Glomerular visceral epithelial cell (primary cell): ENCODE results near the gene MAEL.
"Not testable (repeated sequence)": the region's sequence is repeated elsewhere in the genome, so short reads cannot be mapped to it uniquely, and the experiment has no call there.

Source experiments
- DNase-seq: peaks from one replicate; pipeline ENCODE4 v3.0.0-alpha.2; 2016; ENCODE audit errors: extremely low spot score

The MAEL gene

GRCh38 chr1:166978821-166979220, 10.3 kb upstream of the MAEL start:
- DNase-seq = no peak

DNA sequence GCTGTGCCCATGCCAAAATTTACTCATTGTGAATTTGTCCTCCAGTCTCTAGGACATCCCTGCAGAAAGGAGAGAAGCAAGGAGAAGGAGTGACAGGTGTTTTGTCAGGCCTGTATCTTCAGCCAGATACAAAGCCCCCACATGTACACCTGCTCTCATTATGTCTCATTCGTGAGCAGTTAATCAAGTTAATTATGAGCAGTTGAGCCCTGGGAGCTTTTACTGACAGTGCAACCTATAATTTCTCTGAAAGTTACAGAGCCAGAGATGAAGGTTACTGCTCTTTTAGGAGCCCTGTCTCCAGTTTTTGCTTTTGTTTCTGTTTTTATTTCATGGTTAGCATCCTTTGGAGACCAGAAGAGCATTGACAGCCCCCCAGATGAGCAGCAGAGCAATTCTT, 8.7 kb upstream of the MAEL start:
- DNase-seq = no peak

- peak; percentile 61 for DNase-seq
Measured at GRCh38 chr1:166980818-166981217, 8.3 kb upstream of the MAEL start.

DNA sequence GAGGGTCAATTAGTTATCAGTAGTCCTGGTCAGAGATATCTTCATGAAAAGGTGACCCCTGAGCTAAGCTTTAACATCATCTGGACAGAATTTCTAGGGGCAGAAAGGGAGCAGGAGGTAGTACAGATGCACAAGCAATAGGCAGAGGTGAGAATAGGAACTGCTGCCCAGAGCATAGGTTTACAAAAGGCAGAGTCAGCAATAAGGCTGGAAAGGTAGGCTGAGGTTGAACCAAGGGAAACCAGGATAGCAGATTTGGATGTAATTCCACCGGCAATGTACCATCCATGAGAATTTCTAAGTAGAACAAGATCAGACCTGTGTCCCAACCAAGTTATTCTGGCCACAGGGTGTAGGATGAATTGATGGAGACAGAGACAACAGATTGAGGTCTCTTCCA, 7.5 kb upstream of the MAEL start:
- DNase-seq = no peak

DNA sequence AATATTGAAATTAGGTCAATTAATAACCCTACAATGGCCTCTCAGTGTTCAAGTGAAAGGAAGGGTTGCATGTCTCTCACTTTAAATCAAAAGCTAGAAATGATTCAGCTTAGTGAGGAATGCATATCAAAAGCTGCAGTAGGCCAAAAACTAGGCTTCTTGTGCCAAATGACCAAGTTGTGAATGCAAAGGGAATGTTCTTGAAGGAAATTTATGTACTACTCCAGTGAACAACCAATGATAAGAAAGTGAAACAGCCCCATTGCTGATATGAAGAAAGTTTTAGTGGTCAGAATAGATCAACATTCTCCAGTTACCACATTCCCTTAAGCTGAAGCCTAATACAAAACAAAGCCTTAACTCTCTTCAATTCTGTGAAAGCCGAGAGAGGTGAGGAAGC, 10.0 kb downstream of the MAEL start:
- DNase-seq = no peak

GRCh38 chr1:166999500-167000055, 10.5 kb downstream of the MAEL start:
- no peak for DNase-seq

- no peak for DNase-seq
Measured at GRCh38 chr1:167000546-167000945, 11.5 kb downstream of the MAEL start.

- DNase-seq = no peak
Measured at GRCh38 chr1:167002354-167002753, 13.3 kb downstream of the MAEL start.

DNA sequence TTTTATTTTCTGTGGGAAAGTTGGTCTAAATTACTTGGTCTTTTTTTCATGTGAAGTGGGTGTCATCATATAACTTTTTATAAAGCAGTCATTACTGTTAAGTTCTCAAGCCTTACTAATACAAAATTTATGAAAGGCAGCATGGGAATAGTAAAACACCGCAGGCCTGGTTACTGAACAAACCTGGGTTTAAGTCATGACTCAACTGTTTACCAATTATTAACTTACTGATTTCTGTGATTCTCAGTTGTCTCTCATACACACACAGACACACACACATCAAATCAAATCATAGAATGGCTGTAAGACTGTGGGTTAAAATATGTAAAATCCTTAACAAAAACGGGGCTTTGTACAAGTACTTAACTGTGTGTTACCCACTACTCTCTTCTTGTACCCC, 14.6 kb downstream of the MAEL start:
- DNase-seq = peak; percentile 37

GRCh38 chr1:167011560-167012191, 22.6 kb downstream of the MAEL start:
- no peak for DNase-seq

- DNase-seq = no peak
Measured at GRCh38 chr1:167012570-167012969, 23.5 kb downstream of the MAEL start.

DNA sequence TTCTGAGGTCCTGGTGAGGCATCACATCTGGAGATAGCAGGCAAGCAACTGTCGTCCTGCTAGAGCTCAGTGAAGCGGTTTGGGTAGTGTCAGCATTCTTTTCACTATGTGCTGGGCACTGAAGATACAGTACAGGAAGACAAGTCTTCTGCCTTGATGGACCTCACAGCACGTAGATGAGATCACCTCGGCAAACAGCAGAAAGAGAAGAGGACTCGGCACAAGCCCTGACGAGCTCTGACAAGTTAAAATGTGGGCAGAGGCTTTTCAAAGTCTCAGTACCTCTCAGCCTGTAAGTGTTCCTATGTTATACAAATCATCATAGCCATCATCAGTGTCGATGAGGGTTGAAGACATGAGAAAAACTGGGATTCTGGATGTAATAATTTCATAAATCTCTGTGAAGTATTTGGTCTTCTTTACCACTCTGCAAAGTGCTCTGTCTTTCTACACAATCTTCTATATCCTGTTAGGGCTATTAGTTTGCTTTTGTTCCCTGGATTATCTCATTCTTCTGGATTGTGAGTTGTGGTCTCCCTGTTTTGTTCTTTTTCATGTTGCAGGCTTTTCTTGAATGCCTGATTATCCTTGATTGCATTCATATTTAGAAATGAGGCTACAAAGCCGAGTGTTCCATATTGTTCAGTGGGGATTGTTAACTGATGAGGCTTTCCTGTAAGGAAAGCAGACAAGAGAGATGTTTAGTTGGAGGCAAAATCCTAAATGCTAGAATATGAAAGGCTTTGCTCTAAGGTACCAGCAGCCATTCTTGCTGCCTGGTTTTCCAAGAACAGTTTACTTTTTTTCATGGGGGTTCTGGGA, 24.2 kb downstream of the MAEL start:
- no peak for DNase-seq

GRCh38 chr1:167016100-167016750, 27.1 kb downstream of the MAEL start:
- no peak for DNase-seq

GRCh38 chr1:167022384-167022783, 33.3 kb downstream of the MAEL start:
- no peak for DNase-seq

- not testable (repeated sequence) for DNase-seq
Measured at GRCh38 chr1:167029553-167029952, 40.5 kb downstream of the MAEL start.

DNA sequence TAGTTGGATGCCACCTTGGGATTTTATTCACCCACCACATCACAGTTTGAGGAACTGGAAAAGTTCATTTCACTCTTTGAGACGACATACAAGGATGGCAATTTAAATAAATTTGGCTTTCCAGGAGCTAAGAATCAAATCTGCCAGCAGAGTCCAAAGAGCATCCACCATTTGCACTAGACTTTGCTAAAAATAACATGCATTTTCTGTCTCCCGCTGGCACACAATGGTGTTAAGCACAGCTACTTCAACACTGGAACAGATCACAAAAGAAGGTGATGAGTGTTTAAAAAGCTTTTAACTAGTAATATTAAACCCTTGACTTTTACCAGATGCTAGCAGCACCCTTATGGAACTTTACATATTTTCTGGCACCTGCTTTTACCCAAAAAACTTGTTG, 44.6 kb downstream of the MAEL start:
- DNase-seq = no peak

- DNase-seq = peak; percentile 87
Measured at GRCh38 chr1:167043752-167044488, 54.8 kb downstream of the MAEL start.

DNA sequence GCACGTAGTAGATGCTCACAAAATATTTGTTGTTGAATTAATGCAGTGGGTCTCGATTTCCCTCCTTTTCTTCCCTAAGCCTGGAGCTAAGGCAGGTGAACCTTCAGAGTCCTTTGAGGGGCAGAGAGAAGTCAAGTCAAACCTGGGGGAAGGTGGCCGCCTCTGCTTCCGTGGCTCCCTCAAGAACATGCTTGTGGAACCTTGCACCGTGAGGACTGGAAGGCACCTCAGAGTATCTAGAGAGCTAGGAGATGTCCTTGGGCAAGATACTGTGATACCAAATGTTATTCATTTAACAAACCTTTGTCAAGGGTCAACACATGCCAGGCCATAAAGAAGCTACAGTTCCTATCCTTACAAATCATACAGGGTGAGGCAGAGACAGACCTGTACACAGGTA, 62.8 kb downstream of the MAEL start:
- no peak for DNase-seq

DNA sequence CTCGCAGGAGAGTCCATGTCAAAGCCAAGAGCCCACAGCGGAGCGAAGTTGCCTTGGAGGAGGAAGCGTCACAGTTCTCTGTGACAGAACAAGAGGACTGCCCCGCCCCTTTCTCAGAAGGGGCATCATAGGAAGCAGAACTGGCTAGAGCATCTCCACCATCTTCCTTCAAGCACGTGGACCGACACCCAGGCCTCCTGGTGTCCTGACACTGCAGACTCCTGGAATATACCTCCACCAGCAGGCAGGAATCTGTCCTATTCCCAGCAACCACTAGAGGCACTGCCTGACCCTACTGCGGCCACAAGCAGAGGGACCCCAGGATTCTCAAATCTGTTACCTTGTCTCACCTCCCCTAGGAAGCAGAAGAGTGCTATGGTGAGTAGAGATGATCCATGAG, 63.3 kb downstream of the MAEL start:
- peak; percentile 17 for DNase-seq

DNA sequence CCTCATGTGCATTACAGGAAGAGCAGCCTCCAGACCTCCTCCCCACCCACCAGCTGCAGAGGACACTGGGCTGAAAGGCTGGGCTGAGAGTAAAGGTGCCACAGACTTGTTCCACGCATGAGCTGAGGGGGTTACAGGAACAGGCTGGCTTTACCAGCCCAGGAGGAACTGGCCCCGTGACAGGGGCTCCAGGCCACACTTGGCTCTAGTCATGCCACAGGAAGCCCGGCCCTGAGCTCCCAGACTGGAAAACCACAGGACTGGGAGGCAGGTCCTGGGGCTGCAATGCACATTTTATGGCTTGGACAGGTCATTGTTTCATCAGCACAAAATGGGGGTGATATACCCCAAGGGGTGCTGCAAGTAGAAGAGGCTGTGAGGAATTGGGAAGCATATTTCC, 65.5 kb downstream of the MAEL start:
- DNase-seq = peak; percentile 75

GRCh38 chr1:167054946-167055630, 66.0 kb downstream of the MAEL start:
- DNase-seq = peak; percentile 67
